Measurements from ENCODE around the gene RAB3IP. TPM values are rescaled to one million over a fixed set of nuclear protein-coding genes. Genes with fewer than 3 reads are reported as not detected.

RAB3IP gene, protein sequence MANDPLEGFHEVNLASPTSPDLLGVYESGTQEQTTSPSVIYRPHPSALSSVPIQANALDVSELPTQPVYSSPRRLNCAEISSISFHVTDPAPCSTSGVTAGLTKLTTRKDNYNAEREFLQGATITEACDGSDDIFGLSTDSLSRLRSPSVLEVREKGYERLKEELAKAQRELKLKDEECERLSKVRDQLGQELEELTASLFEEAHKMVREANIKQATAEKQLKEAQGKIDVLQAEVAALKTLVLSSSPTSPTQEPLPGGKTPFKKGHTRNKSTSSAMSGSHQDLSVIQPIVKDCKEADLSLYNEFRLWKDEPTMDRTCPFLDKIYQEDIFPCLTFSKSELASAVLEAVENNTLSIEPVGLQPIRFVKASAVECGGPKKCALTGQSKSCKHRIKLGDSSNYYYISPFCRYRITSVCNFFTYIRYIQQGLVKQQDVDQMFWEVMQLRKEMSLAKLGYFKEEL
- polyA plus RNA-seq (2013, experiment 1 of 2), result 9.9 TPM
- 11.2 TPM for polyA plus RNA-seq (2013, experiment 2 of 2)

DNA sequence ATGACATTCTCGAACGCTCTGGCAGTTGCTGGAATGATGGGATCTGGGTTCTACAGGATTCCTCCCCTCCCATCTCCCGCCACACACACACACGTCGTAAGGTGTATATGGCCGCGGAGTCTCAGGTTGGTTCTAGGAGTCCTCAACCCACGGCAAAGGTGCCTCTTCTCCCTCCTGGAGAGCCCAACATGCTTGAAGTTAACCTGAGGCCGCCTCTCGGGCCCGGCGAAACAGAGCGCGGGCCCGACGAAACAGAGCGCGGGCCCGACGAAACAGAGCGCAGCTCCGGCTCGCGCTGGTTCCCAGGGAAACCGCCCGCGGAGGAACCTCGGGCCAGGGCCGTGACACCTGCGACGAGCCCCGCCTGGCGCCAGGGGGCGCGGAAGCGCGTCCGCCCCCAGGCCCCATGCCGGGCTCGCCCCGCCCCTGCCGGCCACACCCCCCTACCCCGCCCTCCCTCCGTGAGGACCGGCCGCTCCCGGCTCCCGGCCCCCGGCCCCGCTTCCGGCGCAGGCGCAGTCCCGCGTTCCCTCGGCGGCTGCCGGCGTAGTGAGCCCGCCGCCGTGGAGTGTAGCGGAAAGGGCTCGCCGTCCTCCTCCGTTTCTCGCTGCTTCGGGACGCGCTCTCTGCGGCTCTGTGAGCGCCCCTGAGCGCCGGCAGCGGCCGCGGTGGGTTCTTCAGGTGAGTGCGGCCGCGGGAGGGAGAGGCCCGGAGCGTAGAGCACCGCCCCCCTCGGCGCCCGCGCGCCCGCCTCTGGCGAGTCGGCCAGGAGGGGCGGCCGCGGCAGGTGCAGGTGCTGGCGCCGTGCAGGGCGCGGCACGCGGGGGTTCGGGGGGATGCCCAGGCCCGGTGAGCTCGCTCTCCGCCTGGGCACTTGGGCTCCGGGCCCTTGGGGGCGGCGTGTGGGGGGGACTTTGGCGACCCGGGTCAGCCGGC is at the start of gene RAB3IP:
Gene RAB3IP (plus strand): TSS at position 510 of the 936 bp plus-strand sequence. CDS start 16,549 bp downstream, outside the sequence.
- Histone ChIP-seq H3K4me1 (ENCODE audit: control insufficient read depth, low read depth, low read length) (no peaks in the 10 kb centered on the region), H3K4ac (ENCODE audit: low read depth, low read length) (no peak within 1 kb of the TSS), H2BK5ac (ENCODE audit: low read length) (no peak within 1 kb of the TSS), H3K79me1 (ENCODE audit: low read length) (no peaks in the 10 kb centered on the region), H3K9ac (ENCODE audit: low read length) (peak within 1 kb of the TSS; percentile 66), H2BK15ac (replicated peaks; ENCODE audit: low read depth) (no peak within 1 kb of the TSS), H3K4me2 (ENCODE audit: low read length) (peak within 1 kb of the TSS; percentile 84), H3K27me3 (ENCODE audit: insufficient read depth, low read length, poor library complexity) (no peaks in the 10 kb centered on the region), H3K56ac (ENCODE audit: low read length) (peak within 1 kb of the TSS; percentile 86), H3K36me3 (ENCODE audit: control insufficient read depth, insufficient read depth, low read length) (no peaks in the 10 kb centered on the region), H3K27ac (ENCODE audit: low read depth, low read length) (peak within 1 kb of the TSS; percentile 77), H2AK5ac (ENCODE audit: low read length) (no peak within 1 kb of the TSS), H2BK120ac (ENCODE audit: low read depth, low read length) (no peak within 1 kb of the TSS), H3K18ac (ENCODE audit: low read length) (no peak within 1 kb of the TSS), H4K8ac (ENCODE audit: low read depth, low read length) (no peak within 1 kb of the TSS), H3K23ac (ENCODE audit: low read length) (no peak within 1 kb of the TSS), H3K79me2 (ENCODE audit: control insufficient read depth, insufficient read depth, low read length) (no peaks in the 10 kb centered on the region), H3K4me3 (ENCODE audit: low read length) (peak within 1 kb of the TSS; percentile 70), H4K5ac (ENCODE audit: low read length) (no peak within 1 kb of the TSS)
- WGBS (ENCODE audit: extremely low coverage, insufficient coverage, low lambda C conversion rate), result no CpG with 5 or more reads among the region's 110 CpGs
- peak; percentile 90 for DNase-seq

DNA sequence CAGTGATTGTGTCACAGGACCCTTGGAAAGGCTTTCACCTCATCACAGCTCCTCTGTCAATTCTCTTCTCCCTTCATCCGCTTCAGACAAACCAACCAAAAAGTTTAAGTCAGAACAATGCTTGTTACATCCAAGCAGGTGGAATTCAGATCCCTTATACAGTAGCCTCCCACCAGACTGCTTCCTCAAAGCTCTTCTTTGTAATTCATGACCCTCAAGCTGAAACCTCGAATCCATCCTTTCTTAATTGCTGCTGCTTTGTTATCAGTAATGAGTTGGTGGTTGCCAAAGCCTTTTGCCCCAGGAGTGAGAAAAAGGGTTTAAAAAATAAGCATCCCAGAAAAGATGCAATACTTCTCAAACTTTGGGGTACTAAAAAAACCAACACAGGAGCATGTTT is 49.0 kb upstream of the RAB3IP start:
- Histone ChIP-seq H3K56ac (ENCODE audit: low read length) (no peak overlapping the region), H3K79me2 (ENCODE audit: control insufficient read depth, insufficient read depth, low read length) (no peaks in the 10 kb centered on the region), H3K27me3 (ENCODE audit: insufficient read depth, low read length, poor library complexity) (no peaks in the 10 kb centered on the region), H3K9ac (ENCODE audit: low read length) (no peak overlapping the region), H4K8ac (ENCODE audit: low read depth, low read length) (no peak overlapping the region), H3K36me3 (ENCODE audit: control insufficient read depth, insufficient read depth, low read length) (no peaks in the 10 kb centered on the region), H3K79me1 (ENCODE audit: low read length) (no peaks in the 10 kb centered on the region), H2BK120ac (ENCODE audit: low read depth, low read length) (no peak overlapping the region), H3K4me2 (ENCODE audit: low read length) (no peak overlapping the region), H3K27ac (ENCODE audit: low read depth, low read length) (peak overlapping the region; percentile 11), H2AK5ac (ENCODE audit: low read length) (no peak overlapping the region), H2BK15ac (replicated peaks; ENCODE audit: low read depth) (no peak overlapping the region), H3K4me3 (ENCODE audit: low read length) (no peak overlapping the region), H3K4ac (ENCODE audit: low read depth, low read length) (no peak overlapping the region), H4K5ac (ENCODE audit: low read length) (no peak overlapping the region), H3K18ac (ENCODE audit: low read length) (no peak overlapping the region), H3K23ac (ENCODE audit: low read length) (no peak overlapping the region), H2BK5ac (ENCODE audit: low read length) (no peak overlapping the region), H3K4me1 (ENCODE audit: control insufficient read depth, low read depth, low read length) (no peaks in the 10 kb centered on the region)
- no CpG with 5 or more reads among the region's 2 CpGs for WGBS (ENCODE audit: extremely low coverage, insufficient coverage, low lambda C conversion rate)
- peak; percentile 33 for DNase-seq

GRCh38 chr12:69694123-69694522 is 44.5 kb upstream of the RAB3IP start:
- Histone ChIP-seq H3K4me3 (ENCODE audit: low read length) (no peak overlapping the region), H3K79me1 (ENCODE audit: low read length) (no peaks in the 10 kb centered on the region), H2BK15ac (replicated peaks; ENCODE audit: low read depth) (no peak overlapping the region), H3K9ac (ENCODE audit: low read length) (no peak overlapping the region), H4K8ac (ENCODE audit: low read depth, low read length) (no peak overlapping the region), H3K56ac (ENCODE audit: low read length) (no peak overlapping the region), H3K27ac (ENCODE audit: low read depth, low read length) (no peak overlapping the region), H2AK5ac (ENCODE audit: low read length) (no peak overlapping the region), H3K27me3 (ENCODE audit: insufficient read depth, low read length, poor library complexity) (no peaks in the 10 kb centered on the region), H3K4ac (ENCODE audit: low read depth, low read length) (no peak overlapping the region), H3K18ac (ENCODE audit: low read length) (no peak overlapping the region), H3K4me2 (ENCODE audit: low read length) (no peak overlapping the region), H3K23ac (ENCODE audit: low read length) (no peak overlapping the region), H2BK120ac (ENCODE audit: low read depth, low read length) (no peak overlapping the region), H4K5ac (ENCODE audit: low read length) (no peak overlapping the region), H3K36me3 (ENCODE audit: control insufficient read depth, insufficient read depth, low read length) (no peaks in the 10 kb centered on the region), H3K79me2 (ENCODE audit: control insufficient read depth, insufficient read depth, low read length) (no peaks in the 10 kb centered on the region), H3K4me1 (ENCODE audit: control insufficient read depth, low read depth, low read length) (no peaks in the 10 kb centered on the region), H2BK5ac (ENCODE audit: low read length) (no peak overlapping the region)
- no peak for DNase-seq
- whole genome bisulfite sequencing (ENCODE audit: extremely low coverage, insufficient coverage, low lambda C conversion rate), result no CpG with 5 or more reads among the region's 7 CpGs

DNA sequence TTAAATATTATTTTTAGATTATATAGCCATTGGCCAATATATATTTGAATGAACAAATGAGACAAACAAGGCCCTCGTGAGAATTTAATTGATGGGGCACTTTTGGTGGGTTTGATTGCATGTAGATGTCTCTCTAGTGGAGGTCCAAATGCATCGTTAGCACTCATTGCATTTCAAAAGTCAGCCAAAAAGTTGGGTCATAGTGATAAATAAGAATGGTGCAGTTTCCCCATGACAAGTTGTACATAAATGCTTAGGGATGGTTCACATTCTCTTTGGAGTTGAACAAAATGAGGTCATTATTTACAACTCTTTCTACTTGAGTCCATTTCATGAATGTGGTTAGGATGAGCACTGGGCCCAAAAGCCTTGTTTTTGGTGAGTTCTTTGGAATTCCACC is 40.6 kb upstream of the RAB3IP start:
- H3K79me1 ChIP-seq (ENCODE audit: low read length), result no peaks in the 10 kb centered on the region
- no peaks in the 10 kb centered on the region for H3K79me2 ChIP-seq (ENCODE audit: control insufficient read depth, insufficient read depth, low read length)
- H3K23ac ChIP-seq (ENCODE audit: low read length), result no peak overlapping the region
- no peak overlapping the region for H2BK15ac ChIP-seq (replicated peaks; ENCODE audit: low read depth)
- no peaks in the 10 kb centered on the region for H3K4me1 ChIP-seq (ENCODE audit: control insufficient read depth, low read depth, low read length)
- H3K4me3 ChIP-seq (ENCODE audit: low read length), result no peak overlapping the region
- H4K8ac ChIP-seq (ENCODE audit: low read depth, low read length), result no peak overlapping the region
- no peak overlapping the region for H3K4ac ChIP-seq (ENCODE audit: low read depth, low read length)
- H2BK5ac ChIP-seq (ENCODE audit: low read length), result no peak overlapping the region
- H3K18ac ChIP-seq (ENCODE audit: low read length), result no peak overlapping the region
- H3K27me3 ChIP-seq (ENCODE audit: insufficient read depth, low read length, poor library complexity), result no peaks in the 10 kb centered on the region
- no peak for DNase-seq
- no peak overlapping the region for H4K5ac ChIP-seq (ENCODE audit: low read length)
- H3K56ac ChIP-seq (ENCODE audit: low read length), result no peak overlapping the region
- H2BK120ac ChIP-seq (ENCODE audit: low read depth, low read length), result no peak overlapping the region
- no CpG with 5 or more reads among the region's 2 CpGs for WGBS (ENCODE audit: extremely low coverage, insufficient coverage, low lambda C conversion rate)
- H3K36me3 ChIP-seq (ENCODE audit: control insufficient read depth, insufficient read depth, low read length), result no peaks in the 10 kb centered on the region
- H3K4me2 ChIP-seq (ENCODE audit: low read length), result no peak overlapping the region
- H2AK5ac ChIP-seq (ENCODE audit: low read length), result no peak overlapping the region
- no peak overlapping the region for H3K27ac ChIP-seq (ENCODE audit: low read depth, low read length)
- no peak overlapping the region for H3K9ac ChIP-seq (ENCODE audit: low read length)

- H3K4ac ChIP-seq (ENCODE audit: low read depth, low read length), result no peak within 1 kb of the TSS
- no CpG with 5 or more reads among the region's 12 CpGs for WGBS (ENCODE audit: extremely low coverage, insufficient coverage, low lambda C conversion rate)
- no peaks in the 10 kb centered on the region for H3K79me2 ChIP-seq (ENCODE audit: control insufficient read depth, insufficient read depth, low read length)
- H2AK5ac ChIP-seq (ENCODE audit: low read length), result no peak within 1 kb of the TSS
- no peak within 1 kb of the TSS for H3K56ac ChIP-seq (ENCODE audit: low read length)
- H4K5ac ChIP-seq (ENCODE audit: low read length), result no peak within 1 kb of the TSS
- H3K27me3 ChIP-seq (ENCODE audit: insufficient read depth, low read length, poor library complexity), result no peaks in the 10 kb centered on the region
- H3K79me1 ChIP-seq (ENCODE audit: low read length), result no peaks in the 10 kb centered on the region
- H3K27ac ChIP-seq (ENCODE audit: low read depth, low read length), result no peak within 1 kb of the TSS
- no peak within 1 kb of the TSS for H3K18ac ChIP-seq (ENCODE audit: low read length)
- H3K9ac ChIP-seq (ENCODE audit: low read length), result no peak within 1 kb of the TSS
- no peak within 1 kb of the TSS for H2BK120ac ChIP-seq (ENCODE audit: low read depth, low read length)
- H4K8ac ChIP-seq (ENCODE audit: low read depth, low read length), result no peak within 1 kb of the TSS
- no peaks in the 10 kb centered on the region for H3K36me3 ChIP-seq (ENCODE audit: control insufficient read depth, insufficient read depth, low read length)
- no peak within 1 kb of the TSS for H3K4me3 ChIP-seq (ENCODE audit: low read length)
- no peak within 1 kb of the TSS for H3K23ac ChIP-seq (ENCODE audit: low read length)
- H3K4me1 ChIP-seq (ENCODE audit: control insufficient read depth, low read depth, low read length), result no peaks in the 10 kb centered on the region
- H2BK5ac ChIP-seq (ENCODE audit: low read length), result no peak within 1 kb of the TSS
- H2BK15ac ChIP-seq (replicated peaks; ENCODE audit: low read depth), result no peak within 1 kb of the TSS
- H3K4me2 ChIP-seq (ENCODE audit: low read length), result no peak within 1 kb of the TSS
- DNase-seq, result no peak
These were observed 39.7 kb upstream of the RAB3IP start, which contains the start of gene BEST3 for GRCh38 chr12:69698769-69699540. Gene BEST3 (minus strand): TSS chr12:69699303. CDS start chr12:69697798, 1,505 bp downstream.

Measured in mesendoderm (in vitro differentiated cells).